RWPE2 (cell line): Measurements from ENCODE around the gene OLIG1.

Experiments used
- ATAC-seq: fragments of 200-7000 bp; cut with Tn5 transposase; 3 replicates; pipeline ENCODE4 v1.9.1; 2021; ENCODE audit warnings: low read depth
- DNase-seq: peaks from one replicate; pipeline ENCODE4 v3.0.0-alpha.2; 2020; ENCODE audit warnings: low spot score
- H3K27ac ChIP-seq: fragments of 450-650 bp; 2 replicates; pipeline ENCODE4 v1.5.1; 2017; ENCODE audit warnings: mild to moderate bottlenecking; ENCODE audit not compliant: poor library complexity, severe bottlenecking
- H3K27me3 ChIP-seq: fragments of 250-450 bp; sonication (Bioruptor Pico); 2 replicates; pipeline ENCODE4 v1.5.1; 2021; ENCODE audit warnings: mild to moderate bottlenecking, moderate library complexity; ENCODE audit not compliant: insufficient read depth, poor library complexity, severe bottlenecking
- H3K36me3 ChIP-seq: fragments of 250-450 bp; sonication (Bioruptor Pico); 2 replicates; pipeline ENCODE4 v1.5.1; 2020; ENCODE audit warnings: low read depth, mild to moderate bottlenecking, moderate library complexity
- H3K4me1 ChIP-seq: fragments of 250-450 bp; sonication (Bioruptor Pico); 2 replicates; pipeline ENCODE4 v1.5.1; 2021; ENCODE audit warnings: mild to moderate bottlenecking, moderate library complexity; ENCODE audit not compliant: insufficient read depth, poor library complexity, severe bottlenecking
- H3K4me3 ChIP-seq: fragments of 250-450 bp; sonication (Bioruptor Pico); 2 replicates; pipeline ENCODE4 v1.5.1; 2021; ENCODE audit warnings: mild to moderate bottlenecking, moderate library complexity; ENCODE audit not compliant: severe bottlenecking
- H3K9me3 ChIP-seq: fragments of 250-450 bp; sonication (Bioruptor Pico); 2 replicates; pipeline ENCODE4 v1.5.1; 2021; ENCODE audit warnings: mild to moderate bottlenecking, moderate library complexity; ENCODE audit not compliant: severe bottlenecking
- TF ChIP-seq, protein P1 (sequence below): fragments of 450-650 bp; IDR thresholded peaks from one replicate; pipeline ENCODE4 v1.5.1; 2017; ENCODE audit warnings: mild to moderate bottlenecking, moderate library complexity; ENCODE audit not compliant: poor library complexity, severe bottlenecking

The OLIG1 gene

DNA sequence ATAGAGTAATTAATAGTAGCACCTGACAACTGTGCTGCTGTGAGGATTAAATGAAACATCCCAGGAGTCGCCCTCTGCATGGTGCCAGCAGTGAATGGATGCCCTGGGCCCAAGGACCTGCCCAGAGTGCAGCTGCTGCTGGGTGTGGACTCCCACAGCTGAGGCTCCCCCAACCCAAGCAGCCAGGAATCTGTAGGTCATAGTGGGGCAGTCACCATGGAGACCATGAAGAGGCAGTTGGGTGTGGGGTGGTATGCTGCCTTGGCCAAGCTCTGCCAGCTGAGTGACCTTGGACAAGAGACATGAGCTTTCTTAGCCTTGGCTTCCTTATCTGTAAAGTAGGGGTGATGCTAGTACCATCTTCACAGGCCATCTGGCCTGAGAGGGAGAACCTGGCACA is 34.8 kb upstream of the OLIG1 start:
- Histone ChIP-seq H3K9me3 (no peaks in the 10 kb centered on the region), H3K27ac (no peak overlapping the region), H3K4me1 (peaks cover 5% of the 10 kb centered on the region), H3K27me3 (peaks cover 52% of the 10 kb centered on the region), H3K36me3 (no peaks in the 10 kb centered on the region), H3K4me3 (no peak overlapping the region)
- TF ChIP-seq, protein P1, sequence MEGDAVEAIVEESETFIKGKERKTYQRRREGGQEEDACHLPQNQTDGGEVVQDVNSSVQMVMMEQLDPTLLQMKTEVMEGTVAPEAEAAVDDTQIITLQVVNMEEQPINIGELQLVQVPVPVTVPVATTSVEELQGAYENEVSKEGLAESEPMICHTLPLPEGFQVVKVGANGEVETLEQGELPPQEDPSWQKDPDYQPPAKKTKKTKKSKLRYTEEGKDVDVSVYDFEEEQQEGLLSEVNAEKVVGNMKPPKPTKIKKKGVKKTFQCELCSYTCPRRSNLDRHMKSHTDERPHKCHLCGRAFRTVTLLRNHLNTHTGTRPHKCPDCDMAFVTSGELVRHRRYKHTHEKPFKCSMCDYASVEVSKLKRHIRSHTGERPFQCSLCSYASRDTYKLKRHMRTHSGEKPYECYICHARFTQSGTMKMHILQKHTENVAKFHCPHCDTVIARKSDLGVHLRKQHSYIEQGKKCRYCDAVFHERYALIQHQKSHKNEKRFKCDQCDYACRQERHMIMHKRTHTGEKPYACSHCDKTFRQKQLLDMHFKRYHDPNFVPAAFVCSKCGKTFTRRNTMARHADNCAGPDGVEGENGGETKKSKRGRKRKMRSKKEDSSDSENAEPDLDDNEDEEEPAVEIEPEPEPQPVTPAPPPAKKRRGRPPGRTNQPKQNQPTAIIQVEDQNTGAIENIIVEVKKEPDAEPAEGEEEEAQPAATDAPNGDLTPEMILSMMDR = no peak
- ATAC-seq (no peak), DNase-seq (no peak)

DNA sequence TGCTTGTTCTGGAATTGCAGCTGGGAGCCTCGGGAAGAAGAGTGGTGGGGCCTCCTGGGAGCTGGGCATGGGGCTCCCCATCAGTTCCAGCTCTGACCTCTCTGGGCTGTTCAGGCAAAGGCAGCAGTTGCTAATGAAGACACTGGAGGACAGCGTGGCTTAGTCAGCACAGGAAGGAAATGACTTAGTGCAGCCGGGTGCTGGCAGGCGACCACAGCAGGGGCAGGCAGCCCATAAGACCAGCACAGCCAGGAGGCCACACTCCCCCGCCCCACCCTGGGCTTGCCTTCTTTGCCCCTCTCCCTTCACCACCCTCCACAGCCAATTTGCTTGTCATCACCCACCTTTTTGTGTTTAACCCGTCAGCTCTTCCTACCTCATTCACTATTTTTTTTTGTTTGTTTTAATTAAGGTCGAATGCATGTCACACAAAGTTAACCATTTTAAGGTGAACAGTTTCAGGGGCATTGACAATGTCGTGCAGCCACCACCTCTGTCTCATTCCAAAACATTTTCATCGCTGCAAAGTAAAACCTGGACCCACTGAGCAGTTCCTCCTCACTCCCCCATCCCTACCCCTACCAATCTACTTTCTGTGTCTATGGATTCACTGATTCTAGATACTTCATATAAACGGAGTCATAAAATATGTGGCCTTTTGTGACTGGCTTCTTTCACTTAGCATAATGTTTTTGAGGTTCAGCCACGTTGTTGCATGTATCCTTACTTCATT is 33.3 kb upstream of the OLIG1 start:
- Histone ChIP-seq H3K4me1 (peaks cover 5% of the 10 kb centered on the region), H3K9me3 (no peaks in the 10 kb centered on the region), H3K27ac (no peak overlapping the region), H3K27me3 (peaks cover 37% of the 10 kb centered on the region), H3K36me3 (no peaks in the 10 kb centered on the region), H3K4me3 (no peak overlapping the region)
- ATAC-seq (peak; percentile 74), DNase-seq (no peak)
- TF ChIP-seq, protein P1 = no peak

DNA sequence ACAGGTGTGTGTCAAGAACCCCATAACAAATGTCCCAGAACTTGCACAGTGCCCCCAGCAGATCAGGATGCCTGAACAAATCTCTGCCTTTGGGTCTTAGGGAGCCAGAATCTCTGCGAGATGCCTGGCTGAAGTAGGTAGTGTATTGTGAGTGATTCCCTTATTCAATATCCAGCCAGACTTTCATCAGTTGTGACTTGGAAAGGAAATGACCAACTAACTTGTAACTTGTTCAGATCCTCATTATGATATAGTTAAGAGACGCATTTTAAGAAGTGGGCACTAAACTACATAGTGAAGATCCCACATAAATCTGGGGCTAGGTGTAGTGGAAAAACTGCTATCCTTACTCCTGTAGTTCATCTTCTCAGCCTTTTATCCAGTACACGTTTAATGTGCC is 32.4 kb upstream of the OLIG1 start:
- Histone ChIP-seq H3K9me3 (no peaks in the 10 kb centered on the region), H3K4me1 (peaks cover 8% of the 10 kb centered on the region), H3K27ac (no peak overlapping the region), H3K4me3 (no peak overlapping the region), H3K27me3 (peaks cover 28% of the 10 kb centered on the region), H3K36me3 (no peaks in the 10 kb centered on the region)
- TF ChIP-seq, protein P1 = no peak
- DNase-seq (no peak), ATAC-seq (no peak)

DNA sequence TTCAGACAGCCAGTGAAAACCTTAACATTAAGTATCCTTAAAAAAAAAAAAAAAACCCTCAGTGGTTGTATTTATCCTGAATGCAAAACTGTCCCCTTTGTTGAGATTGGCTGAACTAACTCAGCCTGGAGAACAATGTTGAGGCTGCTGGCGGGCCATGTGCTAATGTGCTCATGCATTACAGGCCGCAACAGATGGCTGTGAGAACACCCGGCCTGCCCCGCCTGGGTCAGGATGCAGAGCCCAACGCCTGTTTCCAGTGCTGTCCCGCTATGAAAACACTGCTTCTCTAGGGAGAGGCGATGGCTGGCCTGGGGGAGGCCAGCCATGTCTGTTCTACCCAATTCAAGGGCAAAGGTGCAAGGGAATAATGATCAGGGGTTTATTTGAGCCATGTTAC is 30.4 kb upstream of the OLIG1 start:
- DNase-seq (no peak), ATAC-seq (no peak)
- H3K4me3 ChIP-seq = no peak overlapping the region
- no peaks in the 10 kb centered on the region for H3K9me3 ChIP-seq
- H3K27ac ChIP-seq = no peak overlapping the region
- no peaks in the 10 kb centered on the region for H3K36me3 ChIP-seq
- peaks cover 8% of the 10 kb centered on the region for H3K27me3 ChIP-seq
- TF ChIP-seq, protein P1 = no peak
- H3K4me1 ChIP-seq = peaks cover 14% of the 10 kb centered on the region

DNA sequence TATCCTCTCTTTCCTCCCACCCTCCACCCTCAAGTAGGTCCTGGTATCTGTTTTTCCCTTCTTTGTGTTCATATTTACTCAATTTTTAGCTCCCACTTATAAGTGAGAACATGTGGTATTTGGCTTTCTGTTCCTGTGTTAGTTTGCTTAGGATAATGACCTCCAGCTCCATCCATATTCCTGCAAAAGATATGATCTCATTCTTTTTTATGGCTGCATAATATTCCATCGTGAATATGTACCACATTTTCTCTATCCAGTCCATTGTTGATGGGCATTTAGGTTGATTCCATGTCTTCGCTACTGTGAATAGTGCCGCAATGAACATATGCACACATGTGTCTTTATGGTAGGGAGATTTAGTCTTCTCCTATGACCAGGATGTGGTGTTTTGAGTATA is 29.7 kb upstream of the OLIG1 start:
- Histone ChIP-seq H3K4me1 (peaks cover 14% of the 10 kb centered on the region), H3K9me3 (no peaks in the 10 kb centered on the region), H3K27ac (no peak overlapping the region), H3K36me3 (no peaks in the 10 kb centered on the region), H3K4me3 (no peak overlapping the region), H3K27me3 (peaks cover 1% of the 10 kb centered on the region)
- DNase-seq = no peak
- ATAC-seq = no peak
- TF ChIP-seq, protein P1 = no peak
